Activated CD8-positive, alpha-beta memory T cell treated with anti-CD3 and anti-CD28 coated beads for 36 hours (primary cell): ENCODE measurements around the gene POLA2. TPM values are rescaled to one million over a fixed set of nuclear protein-coding genes. Genes with fewer than 3 reads are reported as not detected.

Experiments used
- CTCF ChIA-PET: fragments of 350-600 bp; sonication (Branson Sonifier 250); formaldehyde crosslinking; loops from one replicate; lab custom pipeline; 2021; ENCODE audit warnings: antibody characterized with exemption; lab: Charles Lee
- POLR2A ChIA-PET: fragments of 350-600 bp; sonication (Branson Sonifier 250); formaldehyde crosslinking; loops from one replicate; lab custom pipeline; 2021; ENCODE audit warnings: antibody characterized with exemption; lab: Charles Lee
- total RNA-seq, 2 experiments: library from RNA; stranded (reverse); gene quantifications; one replicate each; pipeline ENCODE4 v1.2.3, GENCODE V29; 2021

The POLA2 gene
- total RNA-seq, 2 experiments from 2014 or later: 73.8 to 80.7 TPM

GRCh38 chr11:65295571-65296341, 34.0 kb downstream of the POLA2 start:
- ChIA-PET CTCF (interaction anchor here (1.0 to 1.1 kb wide), 2 partner anchors 20 to 30 kb away, joined by 3 to 4 read pairs; no protein-coding TSS in a partner anchor), POLR2A (no interaction called here)

- ChIA-PET CTCF (no interaction called here), POLR2A (no interaction called here)
Observed at GRCh38 chr11:65297026-65297672, 35.4 kb downstream of the POLA2 start.

- POLR2A ChIA-PET: no interaction called here
Observed at GRCh38 chr11:65298131-65298535, 36.4 kb downstream of the POLA2 start.

GRCh38 chr11:65298655-65299179, 37.0 kb downstream of the POLA2 start:
- POLR2A ChIA-PET: no interaction called here

More at GRCh38 chr11:65298131-65298535, 36.4 kb downstream of the POLA2 start:
- CTCF ChIA-PET: interaction anchor here (0.9 to 1.4 kb wide), 2 partner anchors 17 to 95 kb away, joined by 3 to 4 read pairs; partner anchors contain the start of gene CDC42EP2

GRCh38 chr11:65300621-65301275, 39.0 kb downstream of the POLA2 start:
- ChIA-PET POLR2A (no interaction called here), CTCF (interaction anchor here (0.9 kb wide), 1 partner anchor 15 kb away, joined by 3 read pairs; no protein-coding TSS in a partner anchor)

More at GRCh38 chr11:65298655-65299179, 37.0 kb downstream of the POLA2 start:
- CTCF ChIA-PET: interaction anchor here (0.6 to 1.4 kb wide), 3 partner anchors 17 to 95 kb away, joined by 3 to 4 read pairs (median 3); partner anchors contain the start of gene CDC42EP2

GRCh38 chr11:65301491-65302329, 39.9 kb downstream of the POLA2 start:
- POLR2A ChIA-PET: interaction anchor here (0.6 kb wide), 1 partner anchor 179 kb away, joined by 7 read pairs; no protein-coding TSS in a partner anchor

GRCh38 chr11:65303555-65303954, 41.8 kb downstream of the POLA2 start:
- ChIA-PET POLR2A (interaction anchor here (0.6 kb wide), 1 partner anchor 8 kb away, joined by 4 read pairs; no protein-coding TSS in a partner anchor), CTCF (interaction anchor here (1.8 kb wide), 1 partner anchor 12 kb away, joined by 10 read pairs; no protein-coding TSS in a partner anchor)

More at GRCh38 chr11:65301491-65302329, 39.9 kb downstream of the POLA2 start:
- CTCF ChIA-PET: interaction anchor here (1.0 kb wide), 1 partner anchor 14 kb away, joined by 8 read pairs; the partner anchor contains the start of gene CDC42EP2

- ChIA-PET CTCF (interaction anchor here (1.8 kb wide), 1 partner anchor 11 kb away, joined by 10 read pairs; no protein-coding TSS in a partner anchor), POLR2A (no interaction called here)
Observed at GRCh38 chr11:65304110-65304509, 42.3 kb downstream of the POLA2 start.

GRCh38 chr11:65304613-65305012, 42.9 kb downstream of the POLA2 start:
- CTCF ChIA-PET: interaction anchor here (1.8 kb wide), 1 partner anchor 11 kb away, joined by 10 read pairs; no protein-coding TSS in a partner anchor
- POLR2A ChIA-PET: no interaction called here

- CTCF ChIA-PET: interaction anchor here (0.9 to 2.7 kb wide), 2 partner anchors 10 to 21 kb away, joined by 3 to 8 read pairs; partner anchors contain the start of gene CDC42EP2
- POLR2A ChIA-PET: interaction anchor here (0.7 kb wide), 1 partner anchor 31 kb away, joined by 5 read pairs; no protein-coding TSS in a partner anchor
Observed at GRCh38 chr11:65305501-65306268, 43.9 kb downstream of the POLA2 start.

GRCh38 chr11:65307298-65308229, 45.8 kb downstream of the POLA2 start:
- ChIA-PET CTCF (interaction anchor here (0.8 to 2.7 kb wide), 2 partner anchors 8 to 13 kb away, joined by 4 to 8 read pairs; partner anchors contain the start of gene CDC42EP2), POLR2A (no interaction called here)

- ChIA-PET POLR2A (no interaction called here), CTCF (interaction anchor here (1.2 kb wide), 1 partner anchor 25 kb away, joined by 3 read pairs; the partner anchor contains the start of gene DPF2)
Observed at GRCh38 chr11:65308281-65308891, 46.6 kb downstream of the POLA2 start.

GRCh38 chr11:65309006-65309405, 47.2 kb downstream of the POLA2 start:
- POLR2A ChIA-PET: no interaction called here

GRCh38 chr11:65310215-65310614, 48.5 kb downstream of the POLA2 start:
- CTCF ChIA-PET: interaction anchor here (0.6 to 1.2 kb wide), 4 partner anchors 19 to 84 kb away, joined by 3 to 7 read pairs (median 6); no protein-coding TSS in a partner anchor
- POLR2A ChIA-PET: no interaction called here

More at GRCh38 chr11:65309006-65309405, 47.2 kb downstream of the POLA2 start:
- CTCF ChIA-PET: interaction anchor here (1.2 kb wide), 1 partner anchor 24 kb away, joined by 3 read pairs; the partner anchor contains the start of gene DPF2

GRCh38 chr11:65310736-65311135, 49.0 kb downstream of the POLA2 start:
- POLR2A ChIA-PET: no interaction called here
- CTCF ChIA-PET: interaction anchor here (0.6 to 1.2 kb wide), 3 partner anchors 19 to 85 kb away, joined by 6 to 7 read pairs (median 7); no protein-coding TSS in a partner anchor
